Neutrophil (primary cell): ENCODE data around the gene ZC3H13.
A peak's percentile ranks its signal among the peaks of the same experiment; 100 is the strongest.

Experiments
- H3K27ac ChIP-seq: fragments of 200-600 bp; sonication (generic); 2 replicates; pipeline ENCODE4 v1.5.1; 2016; ENCODE audit warnings: mild to moderate bottlenecking, moderate library complexity
- H3K27me3 ChIP-seq: fragments of 200-600 bp; sonication (generic); 2 replicates; pipeline ENCODE4 v1.6.0; 2016; ENCODE audit warnings: mild to moderate bottlenecking
- H3K36me3 ChIP-seq: fragments of 200-600 bp; sonication (generic); 2 replicates; pipeline ENCODE4 v1.5.1; 2017
- H3K4me1 ChIP-seq, 2 experiments: fragments of 200-600 bp in 1 of 2; sonication (generic) in 1 of 2; 1 replicate in 1 of 2; 2 replicates in 1 of 2; pipeline versions ENCODE4 v1.5.1 to v1.6.1; 2013 to 2016; ENCODE audit warnings: low read depth in 1 of 2, low read length in 1 of 2, mild to moderate bottlenecking in 1 of 2, moderate library complexity in 1 of 2; ENCODE audit not compliant: control insufficient read depth in 1 of 2, insufficient read depth in 1 of 2
- H3K4me3 ChIP-seq, 2 experiments: fragments of 200-600 bp in 1 of 2; sonication (generic) in 1 of 2; 1 replicate in 1 of 2; 2 replicates in 1 of 2; pipeline ENCODE4 v1.5.1; 2013 to 2016; ENCODE audit warnings: low read depth in 1 of 2, low read length in 1 of 2, mild to moderate bottlenecking in 1 of 2, moderate library complexity in 1 of 2
- H3K9me3 ChIP-seq: fragments of 200-600 bp; sonication (generic); 2 replicates; pipeline ENCODE4 v1.5.1; 2016
- CTCF ChIP-seq: fragments of 200-600 bp; sonication (generic); IDR thresholded peaks from 2 replicates; pipeline ENCODE4 v1.5.1; 2016; ENCODE audit warnings: antibody characterized with exemption

ZC3H13 gene

GRCh38 chr13:45926741-45927140 is 125.8 kb downstream of the ZC3H13 start:
- H3K4me3 ChIP-seq = no peak overlapping the region
- no peak for TF ChIP-seq CTCF
- H3K4me1 ChIP-seq = peaks cover 5 to 7% of the 10 kb centered on the region in 2 experiments
- H3K27me3 ChIP-seq = no peaks in the 10 kb centered on the region
- H3K9me3 ChIP-seq = no peaks in the 10 kb centered on the region
- no peak overlapping the region for H3K27ac ChIP-seq
- H3K36me3 ChIP-seq = no peaks in the 10 kb centered on the region

- H3K4me1 ChIP-seq = no peaks in the 10 kb centered on the region
- peak; percentile 52 for TF ChIP-seq CTCF
- no peak overlapping the region for H3K4me3 ChIP-seq
- no peaks in the 10 kb centered on the region for H3K36me3 ChIP-seq
- H3K27me3 ChIP-seq = no peaks in the 10 kb centered on the region
- H3K9me3 ChIP-seq = no peaks in the 10 kb centered on the region
- no peak overlapping the region for H3K27ac ChIP-seq
Measured at GRCh38 chr13:45925151-45925550, 127.4 kb downstream of the ZC3H13 start.

- Histone ChIP-seq H3K36me3 (no peaks in the 10 kb centered on the region), H3K27me3 (no peaks in the 10 kb centered on the region)
- no peak for TF ChIP-seq CTCF
Measured at GRCh38 chr13:45921162-45921736, 131.3 kb downstream of the ZC3H13 start.

GRCh38 chr13:45918597-45918996 is 133.9 kb downstream of the ZC3H13 start:
- Histone ChIP-seq H3K36me3 (no peaks in the 10 kb centered on the region), H3K4me3 (no peak overlapping the region), H3K4me1 (no peaks in the 10 kb centered on the region), H3K27ac (no peak overlapping the region), H3K9me3 (no peaks in the 10 kb centered on the region), H3K27me3 (no peaks in the 10 kb centered on the region)
- TF ChIP-seq CTCF = no peak

More at GRCh38 chr13:45921162-45921736, 131.3 kb downstream of the ZC3H13 start:
- H3K27ac ChIP-seq = no peak overlapping the region
- H3K4me3 ChIP-seq = no peak overlapping the region
- no peaks in the 10 kb centered on the region for H3K9me3 ChIP-seq
- no peaks in the 10 kb centered on the region for H3K4me1 ChIP-seq

- Histone ChIP-seq H3K4me3 (no peak overlapping the region), H3K27me3 (no peaks in the 10 kb centered on the region), H3K4me1 (no peaks in the 10 kb centered on the region), H3K36me3 (no peaks in the 10 kb centered on the region), H3K27ac (no peak overlapping the region), H3K9me3 (no peaks in the 10 kb centered on the region)
- TF ChIP-seq CTCF = no peak
Measured at GRCh38 chr13:45917019-45917418, 135.5 kb downstream of the ZC3H13 start.
